AML-193 (cell line): ENCODE results near the gene CACNB2.
"Not testable (repeated sequence)": the region's sequence is repeated elsewhere in the genome, so short reads cannot be mapped to it uniquely, and the experiment has no call there.

Experiments used
- DNase-seq, 2 experiments: peaks; one replicate each; lab custom pipeline; 2025; lab: John Stamatoyannopoulos, UW

Gene CACNB2

GRCh38 chr10:18567343-18567856 is 427.2 kb downstream of the CACNB2 start:
- no peak for DNase-seq

- not testable (repeated sequence) for DNase-seq
These were observed 430.2 kb downstream of the CACNB2 start for GRCh38 chr10:18570386-18570785.

GRCh38 chr10:18571076-18571475 is 430.9 kb downstream of the CACNB2 start:
- no peak for DNase-seq

GRCh38 chr10:18571780-18572179 is 431.6 kb downstream of the CACNB2 start:
- DNase-seq = no peak

GRCh38 chr10:18572959-18573561 is 432.8 kb downstream of the CACNB2 start:
- no peak for DNase-seq

DNA sequence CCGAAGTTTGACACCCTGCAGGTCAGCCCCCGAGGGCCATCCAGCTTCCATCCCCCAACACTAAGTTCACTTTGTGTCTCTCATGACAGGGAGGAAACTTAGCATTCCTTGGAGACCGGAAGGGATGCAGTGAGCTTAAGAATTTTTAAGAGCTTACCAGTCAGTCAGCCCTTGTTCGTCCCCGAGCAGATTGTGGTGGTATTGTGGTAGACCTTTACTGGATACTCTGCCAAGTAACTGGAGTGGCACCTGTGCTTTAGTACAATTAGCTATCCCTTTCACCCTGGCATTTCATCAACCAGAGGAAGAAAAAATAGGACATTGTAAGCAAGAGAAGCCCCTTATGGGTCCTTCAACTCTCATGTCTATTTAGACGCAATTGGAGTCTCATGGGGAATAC is 436.4 kb downstream of the CACNB2 start:
- no peak for DNase-seq

- no peak for DNase-seq
These were observed 437.8 kb downstream of the CACNB2 start for GRCh38 chr10:18577823-18578685.

DNA sequence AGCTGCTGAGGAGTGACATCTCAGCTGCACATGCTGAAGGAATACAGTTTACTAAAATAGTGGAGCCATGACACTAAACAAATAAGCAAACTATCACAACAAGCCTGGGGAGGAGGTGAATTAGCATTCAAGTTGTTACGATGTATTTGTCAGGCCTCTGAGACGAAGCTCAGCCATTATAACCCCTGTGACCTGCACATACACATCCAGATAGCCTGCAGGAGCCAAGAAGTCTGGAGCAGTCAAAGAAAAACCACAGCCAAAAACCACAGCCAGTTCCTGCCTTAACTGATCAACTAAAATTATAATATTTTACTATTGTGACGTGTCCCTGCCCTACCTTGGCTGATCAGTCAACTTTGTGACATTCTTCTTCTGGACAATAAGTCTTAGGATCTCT is 442.6 kb downstream of the CACNB2 start:
- peak; percentile 3 to 13 for DNase-seq

- peak; percentile 28 to 45 for DNase-seq
These were observed 443.5 kb downstream of the CACNB2 start for GRCh38 chr10:18583575-18584270.

DNA sequence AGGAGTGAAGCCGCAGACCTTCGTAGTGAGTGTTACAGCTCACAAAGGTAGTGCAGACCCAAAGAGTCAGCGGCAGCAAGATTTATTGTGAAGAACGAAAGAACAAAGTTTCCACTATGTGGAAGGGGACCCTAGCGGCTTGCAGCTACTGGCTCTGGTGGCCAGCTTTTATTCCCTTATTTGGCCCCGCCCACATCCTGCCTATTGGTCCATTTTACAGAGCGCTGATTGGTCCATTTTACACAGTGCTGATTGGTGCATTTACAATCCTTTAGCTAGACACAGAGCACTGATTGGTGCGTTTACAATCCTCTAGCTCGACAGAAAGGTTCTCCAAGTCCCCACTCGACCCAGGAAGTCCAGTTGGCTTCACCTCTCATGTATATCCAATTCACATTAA is 446.4 kb downstream of the CACNB2 start:
- not testable (repeated sequence) for DNase-seq

DNA sequence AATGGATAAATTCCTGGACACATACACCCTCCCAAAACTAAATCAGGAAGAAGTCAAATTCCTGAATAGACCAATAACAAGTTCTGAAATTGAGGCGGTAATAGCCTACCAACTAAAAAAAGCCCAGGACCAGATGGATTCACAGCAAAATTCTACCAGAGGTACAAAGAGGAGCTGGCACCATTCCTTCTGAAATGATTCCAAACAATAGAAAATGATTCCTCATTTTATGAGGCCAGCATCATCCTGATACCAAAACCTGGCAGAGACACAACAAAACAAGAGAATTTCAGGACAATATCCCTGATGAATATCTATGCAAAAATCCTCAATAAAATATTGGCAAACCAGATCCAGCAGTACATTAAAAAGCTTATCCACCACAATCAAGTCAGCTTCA is 450.9 kb downstream of the CACNB2 start:
- not testable (repeated sequence) for DNase-seq
